Femur (tissue), 1 donor: ENCODE measurements around the gene DLG4.

ENCODE experiments used
- DNase-seq: peaks from one replicate; pipeline ENCODE4 v3.0.0-alpha.2; 2017

DLG4 gene

GRCh38 chr17:7219812-7220592 lies at the start of gene DLG4, which contains the start of gene ACADVL:
TSS of gene DLG4 (minus strand) at chr17:7219836.
TSS of gene ACADVL (plus strand) at chr17:7219938. CDS start at chr17:7219985, 47 bp downstream.
- DNase-seq, result peak; percentile 95

- no peak for DNase-seq
These were observed 47.1 kb upstream of the DLG4 start for GRCh38 chr17:7266784-7267183.

- no peak for DNase-seq
These were observed 44.1 kb upstream of the DLG4 start for GRCh38 chr17:7263801-7264078.

- DNase-seq, result peak; percentile 32
These were observed 43.5 kb upstream of the DLG4 start for GRCh38 chr17:7262935-7263800.

GRCh38 chr17:7262192-7262934 lies 42.7 kb upstream of the DLG4 start, which contains the start of gene CLDN7:
TSS of gene CLDN7 (minus strand) at chr17:7262478. CDS start at chr17:7262043, 435 bp downstream.
- DNase-seq, result no peak

- peak; percentile 22 for DNase-seq
These were observed 41.9 kb upstream of the DLG4 start for GRCh38 chr17:7261379-7262191.

DNA sequence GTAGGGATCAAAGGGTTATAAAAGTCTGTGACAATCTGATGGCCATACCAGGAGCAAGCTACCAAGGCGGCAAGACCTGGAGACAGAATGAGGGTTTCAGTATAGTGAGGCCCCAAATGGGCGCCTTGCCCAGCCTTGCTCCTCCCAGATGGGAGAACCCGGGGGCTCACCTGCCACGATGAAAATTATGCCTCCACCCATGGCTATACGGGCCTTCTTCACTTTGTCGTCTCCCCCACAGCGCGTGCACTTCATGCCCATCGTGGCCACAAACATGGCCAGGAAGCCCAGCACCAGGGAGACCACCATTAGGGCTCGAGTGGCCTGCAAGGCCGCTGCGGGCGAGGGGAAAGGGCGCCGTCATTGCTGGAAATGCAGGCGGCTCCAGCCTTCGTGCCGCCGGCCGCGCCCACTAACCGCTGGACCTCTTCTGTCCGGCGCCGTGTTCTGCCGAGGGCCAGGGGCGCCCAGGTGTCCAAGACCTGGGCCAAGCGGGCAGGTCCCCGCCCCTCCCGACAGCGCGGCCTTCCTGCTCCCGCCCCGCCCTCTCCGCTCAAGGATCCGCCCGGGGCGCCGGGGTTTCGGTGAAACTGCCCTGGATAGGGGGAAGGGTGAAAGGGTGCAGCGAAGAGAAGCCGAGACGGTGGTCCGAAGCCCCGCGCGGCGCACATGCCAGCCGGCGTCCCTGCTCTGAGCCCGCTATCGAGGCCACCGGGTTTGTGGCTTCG lies 41.2 kb upstream of the DLG4 start:
- DNase-seq, result peak; percentile 34

DNA sequence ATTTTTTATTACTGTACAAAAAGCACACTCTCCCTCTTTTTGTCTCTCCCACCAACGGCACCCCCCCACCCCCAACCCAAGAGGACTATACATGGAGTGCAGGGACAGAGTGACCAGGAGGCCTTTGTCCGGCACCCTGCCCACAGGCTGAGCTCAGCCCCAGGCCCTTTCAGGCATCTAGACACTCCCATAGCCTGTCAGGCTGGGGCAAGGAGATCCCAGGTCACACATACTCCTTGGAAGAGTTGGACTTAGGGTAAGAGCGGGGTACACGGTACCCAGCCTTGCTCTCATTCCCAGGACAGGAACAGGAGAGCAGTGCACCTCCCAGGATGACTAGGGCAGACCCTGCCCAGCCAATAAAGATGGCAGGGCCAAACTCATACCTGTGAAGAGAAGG lies 40.5 kb upstream of the DLG4 start:
- DNase-seq, result no peak

GRCh38 chr17:7259555-7259889 lies 39.9 kb upstream of the DLG4 start:
- no peak for DNase-seq

- no peak for DNase-seq
These were observed 39.3 kb upstream of the DLG4 start for GRCh38 chr17:7258731-7259554.

DNA sequence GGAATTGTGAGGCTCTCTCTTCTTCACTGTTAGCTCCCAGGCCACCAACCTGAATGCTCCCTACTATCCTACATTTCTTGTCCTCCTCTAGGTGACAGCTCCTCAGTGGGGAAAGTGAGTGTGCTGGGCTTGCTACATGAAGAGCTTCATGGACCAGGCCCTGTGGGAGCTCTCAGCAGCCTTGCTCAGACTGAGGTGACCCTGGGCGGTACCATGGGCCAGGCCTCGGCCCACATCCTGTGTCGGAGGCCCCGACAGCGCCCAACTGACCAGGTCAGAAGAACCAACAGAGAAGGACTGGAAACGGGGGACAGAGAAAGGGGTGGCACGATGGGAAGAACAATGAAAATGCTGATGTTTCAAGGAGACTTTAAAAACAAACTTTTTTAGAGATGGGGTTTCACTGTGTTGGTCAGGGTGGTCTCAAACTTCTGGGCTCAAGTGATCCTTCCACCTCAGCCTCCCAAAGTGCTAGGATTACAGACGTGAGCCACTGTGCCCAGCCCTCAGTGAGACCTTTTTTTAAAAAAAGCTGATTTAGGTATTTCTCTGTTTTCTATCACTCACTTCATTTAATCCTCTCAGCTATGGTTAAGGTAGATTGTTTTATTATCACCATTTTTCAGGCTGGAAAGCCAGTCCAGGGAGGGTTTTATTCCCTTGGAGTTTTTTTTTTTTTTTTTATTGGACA lies 37.3 kb upstream of the DLG4 start:
- no peak for DNase-seq

DNA sequence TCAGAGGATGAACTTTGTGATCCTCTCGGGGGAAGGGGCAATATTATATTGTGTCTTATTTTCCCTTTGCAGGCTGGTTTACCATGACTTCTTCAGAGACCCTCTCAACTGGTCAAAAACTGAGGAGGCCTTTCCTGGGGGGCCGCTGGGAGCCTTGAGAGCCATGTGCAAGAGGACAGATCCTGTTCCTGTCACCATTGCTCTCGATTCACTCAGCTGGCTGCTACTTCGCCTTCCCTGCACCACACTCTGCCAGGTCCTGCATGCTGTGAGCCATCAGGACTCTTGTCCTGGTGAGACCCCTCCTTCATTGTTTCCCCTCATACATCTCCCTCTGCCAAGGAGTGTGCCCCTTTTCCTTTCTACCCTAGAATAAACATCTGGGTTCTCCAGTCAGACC lies 34.9 kb upstream of the DLG4 start:
- DNase-seq, result no peak

DNA sequence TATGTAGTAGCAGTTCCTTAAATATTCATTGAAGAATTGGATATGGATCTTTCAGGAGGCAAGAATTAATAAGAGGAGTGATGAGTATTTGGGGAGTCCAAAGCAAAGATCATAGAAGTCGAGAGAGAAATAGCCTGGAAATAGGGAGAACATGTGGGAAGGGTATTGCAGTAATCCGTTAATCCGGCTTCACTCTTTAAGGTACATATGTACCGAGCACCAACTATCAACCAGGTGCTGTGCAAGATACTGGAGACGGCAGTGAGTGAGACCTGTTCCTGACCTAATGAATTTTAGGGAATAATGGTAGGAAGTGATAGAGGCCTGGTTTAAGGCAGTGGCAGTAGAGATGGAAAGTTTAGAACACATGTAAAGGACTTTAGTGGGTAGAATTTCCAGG lies 33.4 kb upstream of the DLG4 start:
- no peak for DNase-seq

DNA sequence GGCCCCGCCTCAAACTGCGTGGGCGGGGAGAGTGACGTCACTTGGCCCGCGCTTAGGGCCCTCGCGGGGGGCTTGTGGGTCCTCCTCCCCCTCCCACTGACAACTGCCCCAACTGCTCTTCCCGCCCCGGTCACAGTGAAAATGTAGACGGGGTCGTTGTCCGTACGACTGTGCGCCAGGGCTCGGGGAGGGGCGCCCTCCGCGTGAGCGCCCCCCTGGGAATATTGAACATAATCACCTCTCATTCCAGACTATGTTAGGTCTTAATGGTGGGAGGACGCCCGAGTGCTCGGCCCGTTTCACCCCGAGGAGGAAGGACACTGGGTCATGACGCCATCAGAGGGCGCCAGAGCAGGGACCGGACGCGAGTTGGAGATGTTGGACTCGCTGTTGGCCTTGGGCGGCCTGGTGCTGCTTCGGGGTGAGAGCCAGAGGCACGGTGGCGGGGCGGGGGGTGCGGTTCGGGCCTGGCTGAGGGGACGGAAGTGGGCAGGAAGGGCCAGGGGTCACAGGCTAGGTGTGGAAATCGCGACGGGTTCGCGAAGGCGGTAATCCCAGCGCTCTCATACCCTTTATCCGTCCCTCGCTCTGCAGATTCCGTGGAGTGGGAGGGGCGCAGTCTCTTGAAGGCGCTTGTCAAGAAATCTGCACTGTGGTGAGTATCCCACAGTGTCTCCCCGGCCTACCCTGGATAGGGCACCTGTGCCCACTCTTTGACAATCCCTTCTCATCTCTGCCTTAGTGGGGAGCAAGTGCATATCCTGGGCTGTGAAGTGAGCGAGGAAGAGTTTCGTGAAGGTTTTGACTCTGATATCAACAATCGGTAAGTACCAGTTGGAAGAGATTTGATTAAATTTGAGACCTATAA lies 32.8 kb upstream of the DLG4 start, which contains the start of gene ELP5:
TSS of gene ELP5 (plus strand) at position 40 of the 868 bp plus-strand sequence. CDS start at position 376, 336 bp downstream.
- peak; percentile 96 for DNase-seq

- DNase-seq, result peak; percentile 99
These were observed 32.1 kb upstream of the DLG4 start, which contains the start of gene CTDNEP1 for GRCh38 chr17:7251661-7252175. TSS of gene CTDNEP1 (minus strand) at chr17:7251734. CDS start at chr17:7251296, 438 bp downstream.

- DNase-seq, result peak; percentile 41
These were observed 31.3 kb upstream of the DLG4 start for GRCh38 chr17:7250695-7251627.

GRCh38 chr17:7249830-7250229 lies 30.2 kb upstream of the DLG4 start:
- DNase-seq, result no peak

DNA sequence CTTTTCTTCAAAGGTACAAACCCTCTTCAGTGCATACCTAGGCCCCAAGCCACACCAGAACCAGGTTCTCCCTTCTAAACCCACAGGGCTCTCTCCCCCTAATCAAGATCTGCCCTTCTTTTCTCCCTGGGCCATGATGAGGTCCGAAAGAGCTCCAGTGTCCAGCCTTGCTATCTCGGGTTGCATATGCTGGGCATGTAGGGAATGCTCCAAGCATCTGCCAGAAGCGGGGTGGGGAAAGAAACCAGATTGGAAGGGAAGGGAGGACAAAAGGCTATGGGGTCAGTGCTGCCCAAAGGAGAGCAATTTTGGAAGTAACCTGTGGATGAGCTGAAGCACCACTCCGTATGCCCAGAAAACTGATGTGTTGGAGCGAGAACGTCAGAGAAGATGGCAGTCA lies 29.6 kb upstream of the DLG4 start:
- no peak for DNase-seq
